HG03095 (cell line): ENCODE measurements around the gene NPW.
"Not testable (repeated sequence)": the region's sequence is repeated elsewhere in the genome, so short reads cannot be mapped to it uniquely, and the experiment has no call there.

Source experiments
- ATAC-seq: cut with Tn5 transposase; IDR thresholded peaks from one replicate; pipeline ENCODE4 v1.9.1; 2021; ENCODE audit warnings: moderate library complexity; ENCODE audit not compliant: unreplicated experiment

Gene NPW

GRCh38 chr16:2019921-2020831, 591 bp downstream of the NPW start:
- no peak for ATAC-seq

- no peak for ATAC-seq
Observed at GRCh38 chr16:2022723-2023091, 3.1 kb downstream of the NPW start.

GRCh38 chr16:2023092-2024031, 3.8 kb downstream of the NPW start:
- no peak for ATAC-seq

- ATAC-seq: no peak
Observed at GRCh38 chr16:2024032-2024420, 4.4 kb downstream of the NPW start.

GRCh38 chr16:2025251-2025650, 5.7 kb downstream of the NPW start:
- ATAC-seq: no peak

- no peak for ATAC-seq
Observed at GRCh38 chr16:2025878-2026460, 6.4 kb downstream of the NPW start.

GRCh38 chr16:2026461-2027023, 7.0 kb downstream of the NPW start, which contains the start of gene NHERF2:
Gene NHERF2, plus strand, starts transcription at chr16:2026902. Its CDS starts 104 bp downstream, at chr16:2027006.
- no peak for ATAC-seq

GRCh38 chr16:2027024-2028010, 7.7 kb downstream of the NPW start:
- no peak for ATAC-seq

- no peak for ATAC-seq
Observed at GRCh38 chr16:2028146-2028545, 8.6 kb downstream of the NPW start.

GRCh38 chr16:2028620-2029220, 9.1 kb downstream of the NPW start:
- ATAC-seq: no peak

GRCh38 chr16:2029350-2029749, 9.8 kb downstream of the NPW start:
- no peak for ATAC-seq

GRCh38 chr16:2030036-2030435, 10.5 kb downstream of the NPW start:
- ATAC-seq: no peak

GRCh38 chr16:2031081-2031577, 11.5 kb downstream of the NPW start:
- no peak for ATAC-seq

- ATAC-seq: no peak
Observed at GRCh38 chr16:2032285-2033056, 12.9 kb downstream of the NPW start.

- ATAC-seq: no peak
Observed at GRCh38 chr16:2033057-2033908, 13.7 kb downstream of the NPW start.

GRCh38 chr16:2033909-2034695, 14.5 kb downstream of the NPW start:
- ATAC-seq: not testable (repeated sequence)
